Upper lobe of left lung (tissue), 4 donors: ENCODE data around the gene SNRNP48.

Experiments used
- EP300 ChIP-seq, 4 donors: sonication (generic); formaldehyde crosslinking; IDR thresholded peaks; one replicate each; pipeline ENCODE4 v1.5.1; 2017; ENCODE audit warnings: antibody characterized with exemption in 4 of 4, control low read depth in 2 of 4
- TF ChIP-seq, protein P1 (sequence below), 6 experiments: fragments of 450-650 bp in 4 of 6; fragments of 200-600 bp in 2 of 6; sonication (generic) in 2 of 6; IDR thresholded peaks; one replicate each; pipeline ENCODE4 v1.5.1; 2016 to 2019; ENCODE audit warnings: antibody characterized with exemption in 6 of 6

DNA sequence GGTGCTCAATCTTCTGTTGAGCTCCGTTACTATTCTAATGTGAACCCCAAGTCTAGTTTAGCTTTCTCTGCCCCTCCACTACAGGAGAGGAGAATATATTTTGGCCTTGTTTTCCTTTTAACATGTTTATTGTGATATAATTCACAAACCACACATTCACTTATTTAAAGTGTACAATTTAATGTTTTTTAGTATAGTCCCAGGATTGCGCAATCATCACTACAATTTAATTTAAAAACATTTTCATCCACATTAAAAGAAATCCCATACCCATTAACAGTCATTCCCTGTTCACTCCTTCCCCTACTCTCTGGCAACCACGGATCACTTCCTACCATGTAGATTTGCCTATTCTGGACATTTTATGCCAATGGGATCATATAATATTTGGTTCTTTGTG lies 71.4 kb downstream of the SNRNP48 start:
- TF ChIP-seq, protein P1, sequence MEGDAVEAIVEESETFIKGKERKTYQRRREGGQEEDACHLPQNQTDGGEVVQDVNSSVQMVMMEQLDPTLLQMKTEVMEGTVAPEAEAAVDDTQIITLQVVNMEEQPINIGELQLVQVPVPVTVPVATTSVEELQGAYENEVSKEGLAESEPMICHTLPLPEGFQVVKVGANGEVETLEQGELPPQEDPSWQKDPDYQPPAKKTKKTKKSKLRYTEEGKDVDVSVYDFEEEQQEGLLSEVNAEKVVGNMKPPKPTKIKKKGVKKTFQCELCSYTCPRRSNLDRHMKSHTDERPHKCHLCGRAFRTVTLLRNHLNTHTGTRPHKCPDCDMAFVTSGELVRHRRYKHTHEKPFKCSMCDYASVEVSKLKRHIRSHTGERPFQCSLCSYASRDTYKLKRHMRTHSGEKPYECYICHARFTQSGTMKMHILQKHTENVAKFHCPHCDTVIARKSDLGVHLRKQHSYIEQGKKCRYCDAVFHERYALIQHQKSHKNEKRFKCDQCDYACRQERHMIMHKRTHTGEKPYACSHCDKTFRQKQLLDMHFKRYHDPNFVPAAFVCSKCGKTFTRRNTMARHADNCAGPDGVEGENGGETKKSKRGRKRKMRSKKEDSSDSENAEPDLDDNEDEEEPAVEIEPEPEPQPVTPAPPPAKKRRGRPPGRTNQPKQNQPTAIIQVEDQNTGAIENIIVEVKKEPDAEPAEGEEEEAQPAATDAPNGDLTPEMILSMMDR (IDR thresholded peaks at IDR 0.05) = no peak
- no peak for TF ChIP-seq EP300 (IDR thresholded peaks at IDR 0.05)
